HepG2 (cell line): ENCODE data around the gene SPOP. TPM values are rescaled to one million over a fixed set of nuclear protein-coding genes. Genes with fewer than 3 reads are reported as not detected.

Source experiments
- ARID5B ChIP-seq: IDR thresholded peaks from 2 replicates; pipeline ENCODE4 v1.4.0; 2020; ENCODE audit warnings: mild to moderate bottlenecking, missing genetic modification reagents
- ATF7 ChIP-seq, 2 experiments: fragments of 450-650 bp in 1 of 2; sonication (generic) in 1 of 2; formaldehyde crosslinking in 1 of 2; IDR thresholded peaks; 2 replicates each; pipeline versions ENCODE4 v1.4.0 to v1.6.1; 2016 to 2020; ENCODE audit warnings: antibody characterized with exemption in 1 of 2, mild to moderate bottlenecking in 1 of 2, missing genetic modification reagents in 1 of 2
- CEBPG ChIP-seq: IDR thresholded peaks from 2 replicates; pipeline ENCODE4 v1.6.1; 2016
- DNMT3B ChIP-seq: conservative IDR thresholded peaks from 2 replicates; pipeline ENCODE4 v1.6.1; 2016; ENCODE audit warnings: missing biosample characterization, control low read depth
- ERF ChIP-seq: IDR thresholded peaks from 2 replicates; pipeline ENCODE4 v1.6.1; 2018; ENCODE audit warnings: missing biosample characterization, missing genetic modification reagents
- ETV5 ChIP-seq: IDR thresholded peaks from 2 replicates; pipeline ENCODE4 v1.6.1; 2018; ENCODE audit warnings: missing biosample characterization, missing genetic modification reagents, inconsistent platforms, borderline replicate concordance
- FOXA3 ChIP-seq: IDR thresholded peaks from 2 replicates; pipeline ENCODE4 v1.6.1; 2016; ENCODE audit warnings: missing genetic modification reagents, missing compliant biosample characterization
- GABPA ChIP-seq, 2 experiments: IDR thresholded peaks; 2 replicates each; pipeline ENCODE4 v1.6.1; 2011 to 2016; ENCODE audit warnings: low read depth in 2 of 2, low read length in 1 of 2, missing biosample characterization in 1 of 2, missing genetic modification characterization in 1 of 2
- GATAD2A ChIP-seq: IDR thresholded peaks from 2 replicates; pipeline ENCODE4 v1.6.1; 2016
- GLMP ChIP-seq: sonication (generic); formaldehyde crosslinking; IDR thresholded peaks from 2 replicates; pipeline ENCODE4 v1.9.0; 2021; ENCODE audit warnings: missing genetic modification reagents, mild to moderate bottlenecking, borderline replicate concordance
- MZF1 ChIP-seq: sonication (generic); formaldehyde crosslinking; IDR thresholded peaks from 2 replicates; pipeline ENCODE4 v1.8.1; 2023; ENCODE audit warnings: mild to moderate bottlenecking, missing genetic modification reagents, borderline replicate concordance
- NCOR1 ChIP-seq: fragments of 200-600 bp; sonication (generic); IDR thresholded peaks from 2 replicates; pipeline ENCODE4 v1.7.0; 2017; ENCODE audit warnings: antibody characterized with exemption, low read length, borderline replicate concordance
- NR2C2 ChIP-seq: sonication (generic); formaldehyde crosslinking; IDR thresholded peaks from 2 replicates; pipeline ENCODE4 v1.4.0; 2020; ENCODE audit warnings: missing genetic modification reagents, mild to moderate bottlenecking, moderate library complexity, borderline replicate concordance
- PITX1 ChIP-seq: sonication (generic); formaldehyde crosslinking; IDR thresholded peaks from 2 replicates; pipeline ENCODE4 v1.5.1; 2020; ENCODE audit warnings: mild to moderate bottlenecking, missing genetic modification reagents
- RARA ChIP-seq: IDR thresholded peaks from 2 replicates; pipeline ENCODE4 v1.6.1; 2016; ENCODE audit warnings: missing genetic modification reagents, missing compliant biosample characterization
- SIX1 ChIP-seq: sonication (generic); formaldehyde crosslinking; IDR thresholded peaks from 2 replicates; pipeline ENCODE4 v1.4.0; 2020; ENCODE audit warnings: missing genetic modification reagents, borderline replicate concordance
- SNAPC5 ChIP-seq: sonication (generic); formaldehyde crosslinking; IDR thresholded peaks from 2 replicates; pipeline ENCODE4 v1.8.1; 2023; ENCODE audit warnings: mild to moderate bottlenecking, missing genetic modification reagents, borderline replicate concordance
- SOX13 ChIP-seq, 3 experiments: fragments of 450-650 bp in 1 of 3; sonication (generic) in 1 of 3; formaldehyde crosslinking in 1 of 3; IDR thresholded peaks in 2 of 3; conservative IDR thresholded peaks in 1 of 3; 2 replicates each; pipeline versions ENCODE4 v1.5.0 to v1.6.1; 2016 to 2020; ENCODE audit warnings: antibody characterized with exemption in 1 of 3, mild to moderate bottlenecking in 1 of 3, missing compliant biosample characterization in 1 of 3, missing genetic modification reagents in 1 of 3, moderate library complexity in 1 of 3
- TARDBP ChIP-seq: sonication (generic); formaldehyde crosslinking; IDR thresholded peaks from 2 replicates; pipeline ENCODE4 v1.8.0; 2022; ENCODE audit warnings: mild to moderate bottlenecking, missing genetic modification reagents
- TEAD3 ChIP-seq: optimal IDR thresholded peaks from 2 replicates; pipeline ENCODE3; 2016; ENCODE audit warnings: borderline replicate concordance
- THRA ChIP-seq: sonication (generic); formaldehyde crosslinking; IDR thresholded peaks from 2 replicates; pipeline ENCODE4 v1.4.0; 2020; ENCODE audit warnings: missing genetic modification reagents, borderline replicate concordance
- ZNF230 ChIP-seq: sonication (generic); formaldehyde crosslinking; IDR thresholded peaks from 2 replicates; pipeline ENCODE4 v1.4.0; 2020; ENCODE audit warnings: mild to moderate bottlenecking, missing genetic modification reagents
- ZNF776 ChIP-seq: sonication (generic); formaldehyde crosslinking; IDR thresholded peaks from 2 replicates; pipeline ENCODE4 v1.4.0; 2020; ENCODE audit warnings: mild to moderate bottlenecking, missing genetic modification reagents
- ZNF878 ChIP-seq: sonication (generic); formaldehyde crosslinking; IDR thresholded peaks from 2 replicates; pipeline ENCODE4 v1.8.1; 2023; ENCODE audit warnings: mild to moderate bottlenecking, missing genetic modification reagents, moderate library complexity
- polyA plus RNA-seq, 8 experiments: library from polyadenylated mRNA; depleted of rRNA in 3 of 8; stranded (reverse) in 7 of 8; unstranded in 1 of 8; fragments of >200 nt; fragmentation: Illumina TruSeq in 4 of 8; extraction: Trizol in 4 of 8; gene quantifications; 2 replicates each; pipeline versions ENCODE4 v1.2.1 to v1.2.3, GENCODE V29; 2011 to 2016; ENCODE audit warnings: low read depth in 4 of 8, missing spikeins in 1 of 8, mixed read lengths in 1 of 8; ENCODE audit not compliant: insufficient read depth in 1 of 8
- total RNA-seq, 5 experiments: library from RNA; depleted of rRNA; stranded (reverse); fragments of >200 nt; fragmentation: Illumina TruSeq; extraction: Trizol; gene quantifications; 2 replicates each; pipeline ENCODE4 v1.2.3, GENCODE V29; 2016; ENCODE audit warnings: low read depth in 1 of 5

The SPOP gene
- total and polyA plus RNA-seq, 2 of the 13 experiments (the other 11 are each of a cell fraction or from before 2014, with no cell fraction given): 52.8 to 60.8 TPM

- TF ChIP-seq GLMP (CRISPR knock-in tag): no peak
- TF ChIP-seq ETV5 (CRISPR knock-in tag): peak; percentile 14; the same call in 1 of the 2 replicates
- no peak for TF ChIP-seq MZF1 (CRISPR knock-in tag)
- no peak for TF ChIP-seq SNAPC5 (CRISPR knock-in tag)
- peak; percentile 15; the same call in 1 of the 2 replicates for TF ChIP-seq THRA
- TF ChIP-seq PITX1 (CRISPR knock-in tag): 0 out of 2 replicates have a peak, but pooled peaks have one; percentile 29
- 0 out of 2 replicates have a peak, but pooled peaks have one; percentile 16 for TF ChIP-seq TARDBP (CRISPR knock-in tag)
- TF ChIP-seq FOXA3: 0 out of 2 replicates have a peak, but pooled peaks have one; percentile 25
- TF ChIP-seq GABPA (IDR thresholded peaks at IDR 0.05; ENCODE audit: low read depth, low read length): no peak
- TF ChIP-seq GABPA (CRISPR knock-in tag; IDR thresholded peaks at IDR 0.05; ENCODE audit: low read depth): 0 out of 2 replicates have a peak, but pooled peaks have one; percentile 9
- TF ChIP-seq ARID5B (CRISPR knock-in tag): peak; percentile 79
- TF ChIP-seq SIX1 (CRISPR knock-in tag): 0 out of 2 replicates have a peak, but pooled peaks have one; percentile 24
- no peak for TF ChIP-seq ATF7 (IDR thresholded peaks at IDR 0.05)
- TF ChIP-seq ATF7 (CRISPR knock-in tag; IDR thresholded peaks at IDR 0.05): no peak
- TF ChIP-seq TEAD3: peak; percentile 46
- TF ChIP-seq ZNF878 (CRISPR knock-in tag): 0 out of 2 replicates have a peak, but pooled peaks have one; percentile 24
- TF ChIP-seq NR2C2 (CRISPR knock-in tag): peak; percentile 20; the same call in 1 of the 2 replicates
- no peak for TF ChIP-seq NCOR1
- peak; percentile 21; the same call in 1 of the 2 replicates for TF ChIP-seq ERF (CRISPR knock-in tag)
- peak; percentile 88 for TF ChIP-seq GATAD2A (CRISPR knock-in tag)
- TF ChIP-seq ZNF776 (CRISPR knock-in tag): no peak
- 0 out of 2 replicates have a peak, but pooled peaks have one; percentile 6 for TF ChIP-seq CEBPG (CRISPR knock-in tag)
- TF ChIP-seq ZNF230: no peak
- TF ChIP-seq SOX13 (IDR thresholded peaks at IDR 0.05): no peak
- peak in 1 of 2 experiments; percentile 64; a peak in 1 of 4 replicates for TF ChIP-seq SOX13 (CRISPR knock-in tag; conservative IDR thresholded peaks at IDR 0.05 in 1 of 2, IDR thresholded peaks at IDR 0.05 in 1 of 2)
- peak; percentile 38 for TF ChIP-seq RARA (CRISPR knock-in tag)
- 0 out of 2 replicates have a peak, but pooled peaks have one; percentile 29 for TF ChIP-seq DNMT3B (CRISPR knock-in tag)
These were observed 82.6 kb downstream of the SPOP start (continued) for GRCh38 chr17:49595328-49595727.
